ENCODE measurements around the gene TFCP2L1. TPM values are rescaled to one million over a fixed set of nuclear protein-coding genes. Genes with fewer than 3 reads are reported as not detected.

Gene TFCP2L1
- total RNA-seq, 1 experiment from 2014 or later: 1.8 TPM

DNA sequence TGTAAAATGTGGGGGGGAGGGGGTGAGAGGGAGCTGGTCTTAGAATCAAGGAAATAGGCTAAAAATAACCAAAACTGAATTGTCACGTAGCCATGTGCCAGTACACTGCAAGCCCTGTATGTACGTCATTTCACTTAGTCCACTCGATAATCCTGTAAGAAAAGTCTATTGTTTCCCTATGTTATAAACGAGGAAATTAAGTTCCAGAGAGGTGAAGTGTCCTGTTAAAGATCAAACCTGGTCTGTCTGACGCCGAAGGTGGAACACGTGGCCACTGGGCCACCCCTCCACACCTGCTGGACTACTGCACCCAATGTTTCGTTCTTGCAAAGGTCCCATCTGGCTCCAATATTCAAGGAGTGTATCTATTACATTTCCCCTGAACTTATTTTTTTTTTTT, 29.6 kb downstream of the TFCP2L1 start:
- Mint-ChIP-seq H3K27me3 (ENCODE audit: low read depth) (peaks cover 3% of the 10 kb centered on the region), H3K4me3 (no peak overlapping the region), H3K36me3 (ENCODE audit: insufficient read depth in 1 of 3, low read depth in 3 of 3) (no peaks in the 10 kb centered on the region; a peak in 1 of 7 replicates), H3K27ac (no peak overlapping the region), H3K4me1 (peaks cover 6% of the 10 kb centered on the region in 2 experiments), H3K9me3 (no peaks in the 10 kb centered on the region)
- no peak overlapping the region for H3K4me2 ChIP-seq (ENCODE audit: insufficient read depth, insufficient read length, low read length)
- no peaks in the 10 kb centered on the region for H3K9me3 ChIP-seq (ENCODE audit: control insufficient read depth, low read depth, low read length)
- H3K23ac ChIP-seq (ENCODE audit: insufficient read length, low read depth, low read length): no peak overlapping the region
- no peak overlapping the region for H4K5ac ChIP-seq (ENCODE audit: insufficient read length, low read depth, low read length)
- H3K9ac ChIP-seq (ENCODE audit: extremely low read depth, insufficient read length, low read length): no peak overlapping the region
- no peak for DNase-seq
- no peak overlapping the region for H4K8ac ChIP-seq (replicated peaks; ENCODE audit: insufficient read length, low read depth, low read length)
- TF ChIP-seq, protein P1, sequence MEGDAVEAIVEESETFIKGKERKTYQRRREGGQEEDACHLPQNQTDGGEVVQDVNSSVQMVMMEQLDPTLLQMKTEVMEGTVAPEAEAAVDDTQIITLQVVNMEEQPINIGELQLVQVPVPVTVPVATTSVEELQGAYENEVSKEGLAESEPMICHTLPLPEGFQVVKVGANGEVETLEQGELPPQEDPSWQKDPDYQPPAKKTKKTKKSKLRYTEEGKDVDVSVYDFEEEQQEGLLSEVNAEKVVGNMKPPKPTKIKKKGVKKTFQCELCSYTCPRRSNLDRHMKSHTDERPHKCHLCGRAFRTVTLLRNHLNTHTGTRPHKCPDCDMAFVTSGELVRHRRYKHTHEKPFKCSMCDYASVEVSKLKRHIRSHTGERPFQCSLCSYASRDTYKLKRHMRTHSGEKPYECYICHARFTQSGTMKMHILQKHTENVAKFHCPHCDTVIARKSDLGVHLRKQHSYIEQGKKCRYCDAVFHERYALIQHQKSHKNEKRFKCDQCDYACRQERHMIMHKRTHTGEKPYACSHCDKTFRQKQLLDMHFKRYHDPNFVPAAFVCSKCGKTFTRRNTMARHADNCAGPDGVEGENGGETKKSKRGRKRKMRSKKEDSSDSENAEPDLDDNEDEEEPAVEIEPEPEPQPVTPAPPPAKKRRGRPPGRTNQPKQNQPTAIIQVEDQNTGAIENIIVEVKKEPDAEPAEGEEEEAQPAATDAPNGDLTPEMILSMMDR (conservative IDR thresholded peaks at IDR 0.05): no peak
- WGBS (ENCODE audit: extremely low coverage, insufficient read length, low lambda C conversion rate): no CpG with 5 or more reads among the region's 8 CpGs
- H3K18ac ChIP-seq (ENCODE audit: insufficient read length, low read depth, low read length): no peak overlapping the region
- H4K91ac ChIP-seq (ENCODE audit: insufficient read length, low read depth, low read length): no peak overlapping the region
- no peak overlapping the region for H2AFZ ChIP-seq (ENCODE audit: low read length)
- no peak overlapping the region for H2BK120ac ChIP-seq (ENCODE audit: low read depth, low read length, poor library complexity, severe bottlenecking)
- no peak overlapping the region for H3T11ph ChIP-seq (ENCODE audit: low read length)
- H3K79me2 ChIP-seq (ENCODE audit: insufficient read depth, low read length): no peaks in the 10 kb centered on the region
- no peaks in the 10 kb centered on the region for H4K20me1 ChIP-seq (ENCODE audit: control insufficient read depth, insufficient read depth, insufficient read length)
- no peaks in the 10 kb centered on the region for H3K4me1 ChIP-seq (ENCODE audit: insufficient read depth, low read length)
- H3K27me3 ChIP-seq (ENCODE audit: insufficient read depth, low read length): no peaks in the 10 kb centered on the region
- no peak overlapping the region for H2BK20ac ChIP-seq (ENCODE audit: low read depth, low read length, poor library complexity, severe bottlenecking)
- H2BK5ac ChIP-seq (ENCODE audit: insufficient read length, low read length): no peak overlapping the region
- H3K23me2 ChIP-seq (ENCODE audit: insufficient read length, low read depth, low read length, poor library complexity, severe bottlenecking): no peaks in the 10 kb centered on the region
- no peak overlapping the region for H3K4ac ChIP-seq (ENCODE audit: low read depth, low read length)
- H2BK12ac ChIP-seq (ENCODE audit: insufficient read length, low read depth, low read length): no peak overlapping the region
- H3K27ac ChIP-seq (ENCODE audit: insufficient read length, low read depth, low read length): no peak overlapping the region
- H3K56ac ChIP-seq (ENCODE audit: insufficient read length, low read depth, low read length): no peak overlapping the region
- no peaks in the 10 kb centered on the region for H3K79me1 ChIP-seq (ENCODE audit: insufficient read depth, low read depth, low read length, poor library complexity, severe bottlenecking)
- no peak overlapping the region for H3K14ac ChIP-seq (ENCODE audit: insufficient read depth, low read length)
- H2AK5ac ChIP-seq (ENCODE audit: insufficient read length, low read length): no peak overlapping the region
- H2BK15ac ChIP-seq (ENCODE audit: low read depth, low read length): no peak overlapping the region

Measured in H9 (cell line).